H1 (cell line): ENCODE results near the gene TMEM250. TPM values are rescaled to one million over a fixed set of nuclear protein-coding genes. Genes with fewer than 3 reads are reported as not detected.

Source experiments
- EGR1 ChIP-seq: IDR thresholded peaks from 2 replicates; pipeline ENCODE4 v1.6.1; 2011; ENCODE audit warnings: low read depth, low read length, borderline replicate concordance
- GABPA ChIP-seq: IDR thresholded peaks from 2 replicates; pipeline ENCODE4 v1.6.1; 2011; ENCODE audit warnings: mild to moderate bottlenecking, low read length, moderate library complexity, borderline replicate concordance; ENCODE audit not compliant: insufficient read depth
- POU5F1 ChIP-seq: IDR thresholded peaks from 2 replicates; pipeline ENCODE4 v1.6.1; 2011; ENCODE audit warnings: low read depth, mild to moderate bottlenecking, low read length, moderate library complexity
- RAD21 ChIP-seq, 2 experiments: IDR thresholded peaks in 1 of 2; conservative IDR thresholded peaks in 1 of 2; 2 replicates each; pipeline ENCODE4 v1.6.1; 2011; ENCODE audit warnings: low read depth in 2 of 2, low read length in 2 of 2, improper control_type of control experiment in 1 of 2, inconsistent platforms in 1 of 2, mild to moderate bottlenecking in 1 of 2, moderate library complexity in 1 of 2
- polyA plus RNA-seq, 7 experiments: library from polyadenylated mRNA; depleted of rRNA in 3 of 7; stranded (reverse) in 5 of 7; unstranded in 2 of 7; fragments of >200 nt in 5 of 7; fragments of 200-250 nt in 2 of 7; gene quantifications; 1 replicate in 5 of 7; 2 replicates in 1 of 7; 4 replicates in 1 of 7; pipeline versions ENCODE4 v1.2.1 to v1.2.3, GENCODE V29; 2011 to 2013; ENCODE audit warnings: missing spikeins in 2 of 7, mixed read lengths in 2 of 7
- total RNA-seq: library from RNA; stranded (reverse); fragmentation: NEBNext Ultra II Directional; extraction: Animal tissue kit (Norgen Biotek cat#: 25700); gene quantifications from 2 replicates; pipeline ENCODE4 v1.2.1, GENCODE V29; 2021

Gene TMEM250
- total and polyA plus RNA-seq, 2 of the 8 experiments (the other 6 are each of a cell fraction or from before 2014, with no cell fraction given), result 22.3 to 34.9 TPM

DNA sequence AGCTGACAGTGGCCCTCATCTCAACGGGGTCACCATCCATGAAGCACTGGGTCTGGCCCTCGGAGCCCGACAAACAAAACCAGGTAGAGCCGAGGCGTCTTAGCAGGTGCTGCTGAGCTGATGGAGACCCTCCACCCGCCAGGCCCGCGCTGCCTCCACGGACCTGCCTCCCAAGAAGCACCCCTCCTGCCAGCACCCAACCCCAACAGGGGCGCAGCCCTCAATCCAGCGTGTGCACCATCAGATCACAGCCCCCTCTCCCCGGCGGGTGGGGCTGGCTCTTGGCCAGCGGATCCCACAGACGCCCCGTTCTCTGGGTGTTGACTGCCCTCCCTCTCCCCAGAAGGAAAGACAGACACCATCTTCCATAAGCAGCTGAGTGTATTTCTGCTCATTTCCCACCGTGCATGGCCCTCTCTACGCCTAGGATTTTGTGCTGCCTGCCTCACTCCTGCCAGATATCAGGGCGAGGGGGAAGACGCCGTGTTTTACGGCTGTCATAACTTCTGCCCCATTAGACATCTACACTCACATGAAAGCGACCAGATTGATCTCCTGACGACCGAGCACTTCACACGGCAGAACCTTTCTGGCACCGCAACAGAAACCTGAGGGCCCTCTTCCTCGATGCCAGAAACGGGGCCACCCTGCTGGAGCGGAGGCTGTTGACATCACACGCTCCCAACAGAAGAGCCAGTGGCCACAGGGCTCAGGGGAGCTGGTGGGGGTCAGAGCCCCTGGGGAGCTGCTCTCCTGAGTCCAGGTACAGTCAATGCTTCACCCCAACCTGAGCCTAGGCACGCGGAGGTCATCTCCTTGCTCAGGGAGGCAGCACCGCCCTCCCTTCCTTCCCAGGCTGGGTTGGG lies 35.9 kb downstream of the TMEM250 start (continued):
- TF ChIP-seq POU5F1 (no peak), GABPA (no peak), RAD21 (IDR thresholded peaks at IDR 0.05 in 1 of 2, conservative IDR thresholded peaks at IDR 0.05 in 1 of 2; ENCODE audit: low read depth in 2 of 2, low read length in 2 of 2) (no peak), EGR1 (no peak)
